Measurements from ENCODE around the gene METTL27. TPM values are rescaled to one million over a fixed set of nuclear protein-coding genes. Genes with fewer than 3 reads are reported as not detected.
A peak's percentile ranks its signal among the peaks of the same experiment; 100 is the strongest.

METTL27 gene
- total and polyA plus RNA-seq, 9 of the 15 experiments (the other 6 are each of a cell fraction or from before 2014, with no cell fraction given) = 0.08 to 0.82 (median 0.33) TPM; not detected in 4

DNA sequence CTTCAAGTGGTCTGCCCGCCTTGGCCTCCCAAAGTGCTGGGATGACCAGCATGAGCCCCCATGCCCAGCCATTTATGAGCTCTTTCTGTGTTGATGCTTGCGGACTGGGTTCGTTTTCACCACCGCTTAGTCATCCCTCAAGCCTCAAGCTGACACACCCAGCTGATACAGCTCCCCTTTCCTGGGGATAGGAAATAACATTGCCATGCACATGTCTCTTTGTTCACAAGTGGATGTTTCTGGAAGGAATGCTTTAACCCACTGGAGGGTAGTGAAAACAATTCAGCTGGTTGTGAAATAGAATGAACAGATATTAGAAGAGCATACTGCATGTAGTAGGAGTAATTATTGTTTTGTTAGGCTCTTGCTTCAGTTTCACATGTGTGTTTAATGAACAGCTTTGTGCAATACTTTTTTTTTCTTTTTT, 8.5 kb upstream of the METTL27 start (continued):
- no peak for TF ChIP-seq ZBTB33 (CRISPR knock-in tag; IDR thresholded peaks at IDR 0.05)
- no peak for TF ChIP-seq ZNF324 (CRISPR knock-in tag; IDR thresholded peaks at IDR 0.05)
- no peak for TF ChIP-seq KLF6 (CRISPR knock-in tag; IDR thresholded peaks at IDR 0.05; ENCODE audit: borderline replicate concordance)
- 0 out of 2 replicates have a peak, but pooled peaks have one; percentile 9 for TF ChIP-seq CBFA2T3 (IDR thresholded peaks at IDR 0.05)
- TF ChIP-seq, protein P1, sequence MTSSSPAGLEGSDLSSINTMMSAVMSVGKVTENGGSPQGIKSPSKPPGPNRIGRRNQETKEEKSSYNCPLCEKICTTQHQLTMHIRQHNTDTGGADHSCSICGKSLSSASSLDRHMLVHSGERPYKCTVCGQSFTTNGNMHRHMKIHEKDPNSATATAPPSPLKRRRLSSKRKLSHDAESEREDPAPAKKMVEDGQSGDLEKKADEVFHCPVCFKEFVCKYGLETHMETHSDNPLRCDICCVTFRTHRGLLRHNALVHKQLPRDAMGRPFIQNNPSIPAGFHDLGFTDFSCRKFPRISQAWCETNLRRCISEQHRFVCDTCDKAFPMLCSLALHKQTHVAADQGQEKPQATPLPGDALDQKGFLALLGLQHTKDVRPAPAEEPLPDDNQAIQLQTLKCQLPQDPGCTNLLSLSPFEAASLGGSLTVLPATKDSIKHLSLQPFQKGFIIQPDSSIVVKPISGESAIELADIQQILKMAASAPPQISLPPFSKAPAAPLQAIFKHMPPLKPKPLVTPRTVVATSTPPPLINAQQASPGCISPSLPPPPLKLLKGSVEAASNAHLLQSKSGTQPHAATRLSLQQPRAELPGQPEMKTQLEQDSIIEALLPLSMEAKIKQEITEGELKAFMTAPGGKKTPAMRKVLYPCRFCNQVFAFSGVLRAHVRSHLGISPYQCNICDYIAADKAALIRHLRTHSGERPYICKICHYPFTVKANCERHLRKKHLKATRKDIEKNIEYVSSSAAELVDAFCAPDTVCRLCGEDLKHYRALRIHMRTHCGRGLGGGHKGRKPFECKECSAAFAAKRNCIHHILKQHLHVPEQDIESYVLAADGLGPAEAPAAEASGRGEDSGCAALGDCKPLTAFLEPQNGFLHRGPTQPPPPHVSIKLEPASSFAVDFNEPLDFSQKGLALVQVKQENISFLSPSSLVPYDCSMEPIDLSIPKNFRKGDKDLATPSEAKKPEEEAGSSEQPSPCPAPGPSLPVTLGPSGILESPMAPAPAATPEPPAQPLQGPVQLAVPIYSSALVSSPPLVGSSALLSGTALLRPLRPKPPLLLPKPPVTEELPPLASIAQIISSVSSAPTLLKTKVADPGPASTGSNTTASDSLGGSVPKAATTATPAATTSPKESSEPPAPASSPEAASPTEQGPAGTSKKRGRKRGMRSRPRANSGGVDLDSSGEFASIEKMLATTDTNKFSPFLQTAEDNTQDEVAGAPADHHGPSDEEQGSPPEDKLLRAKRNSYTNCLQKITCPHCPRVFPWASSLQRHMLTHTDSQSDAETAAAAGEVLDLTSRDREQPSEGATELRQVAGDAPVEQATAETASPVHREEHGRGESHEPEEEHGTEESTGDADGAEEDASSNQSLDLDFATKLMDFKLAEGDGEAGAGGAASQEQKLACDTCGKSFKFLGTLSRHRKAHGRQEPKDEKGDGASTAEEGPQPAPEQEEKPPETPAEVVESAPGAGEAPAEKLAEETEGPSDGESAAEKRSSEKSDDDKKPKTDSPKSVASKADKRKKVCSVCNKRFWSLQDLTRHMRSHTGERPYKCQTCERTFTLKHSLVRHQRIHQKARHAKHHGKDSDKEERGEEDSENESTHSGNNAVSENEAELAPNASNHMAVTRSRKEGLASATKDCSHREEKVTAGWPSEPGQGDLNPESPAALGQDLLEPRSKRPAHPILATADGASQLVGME (CRISPR knock-in tag; IDR thresholded peaks at IDR 0.05) = 0 out of 2 replicates have a peak, but pooled peaks have one; percentile 2
- TF ChIP-seq RCOR1 (IDR thresholded peaks at IDR 0.05; ENCODE audit: borderline replicate concordance in 1 of 2, low read depth in 2 of 2, low read length in 2 of 2) = peak in 1 of 2 experiments; percentile 77; a peak in 1 of 4 replicates
- TF ChIP-seq SMARCA4 (IDR thresholded peaks at IDR 0.05) = peak; percentile 61
- TF ChIP-seq PPARD (CRISPR knock-in tag; IDR thresholded peaks at IDR 0.05) = no peak
- no peak for TF ChIP-seq NR2C2 (CRISPR knock-in tag; IDR thresholded peaks at IDR 0.05)
- TF ChIP-seq NR2C2 (tag; IDR thresholded peaks at IDR 0.05) = peak; percentile 15; the same call in 1 of the 2 replicates
- TF ChIP-seq ZNF140 (CRISPR knock-in tag; IDR thresholded peaks at IDR 0.05) = no peak
- peak; percentile 39; the same call in 1 of the 2 replicates for TF ChIP-seq TCF3 (CRISPR knock-in tag; IDR thresholded peaks at IDR 0.05)
- TF ChIP-seq DPF2 (IDR thresholded peaks at IDR 0.05) = peak; percentile 46; the same call in 1 of the 2 replicates
- TF ChIP-seq ATF3 (IDR thresholded peaks at IDR 0.05) = peak; percentile 84
- TF ChIP-seq ATF3 (CRISPR knock-in tag; conservative IDR thresholded peaks at IDR 0.05) = 0 out of 2 replicates have a peak, but pooled peaks have one; percentile 19
- no peak for TF ChIP-seq KAT7 (CRISPR knock-in tag; IDR thresholded peaks at IDR 0.05; ENCODE audit: borderline replicate concordance)
- TF ChIP-seq MAFK (IDR thresholded peaks at IDR 0.05; ENCODE audit: low read length) = peak; percentile 72
- peak in 1 of 2 experiments; percentile 68; a peak in 2 of 4 replicates for TF ChIP-seq HDAC1 (IDR thresholded peaks at IDR 0.05)
- TF ChIP-seq ARID1B (IDR thresholded peaks at IDR 0.05) = peak; percentile 48
- TF ChIP-seq ZKSCAN1 (IDR thresholded peaks at IDR 0.05; ENCODE audit: low read depth, low read length) = 0 out of 2 replicates have a peak, but pooled peaks have one; percentile 19
- TF ChIP-seq ZNF696 (CRISPR knock-in tag; conservative IDR thresholded peaks at IDR 0.05) = no peak
